Tibial nerve (tissue), 4 donors: Measurements from ENCODE around the gene CDKN2B-AS1. TPM values are rescaled to one million over a fixed set of nuclear protein-coding genes. Genes with fewer than 3 reads are reported as not detected.

Experiments used
- DNase-seq, 2 donors: peaks; one replicate each; pipeline ENCODE4 v3.0.0-alpha.2; 2019; ENCODE audit warnings: low spot score in 2 of 2
- H3K27ac ChIP-seq, 4 donors: fragments of 200-600 bp; sonication (generic) in 3 of 4; one replicate each; pipeline ENCODE4 v1.5.1; 2017 to 2019; ENCODE audit warnings: mild to moderate bottlenecking in 1 of 4
- H3K27me3 ChIP-seq, 2 donors: fragments of 200-600 bp; sonication (generic) in 1 of 2; one replicate each; pipeline versions ENCODE4 v1.5.1 to v1.6.0; 2017 to 2019
- H3K36me3 ChIP-seq, 3 donors: fragments of 200-600 bp; sonication (generic); one replicate each; pipeline ENCODE4 v1.5.1; 2018 to 2019
- H3K4me1 ChIP-seq, 4 donors: fragments of 200-600 bp; sonication (generic) in 3 of 4; one replicate each; pipeline ENCODE4 v1.5.1; 2017 to 2019
- H3K4me3 ChIP-seq, 4 donors: fragments of 200-600 bp; sonication (generic) in 3 of 4; one replicate each; pipeline ENCODE4 v1.5.1; 2017 to 2019; ENCODE audit warnings: mild to moderate bottlenecking in 1 of 4, moderate library complexity in 1 of 4
- H3K9me3 ChIP-seq, 4 donors: fragments of 200-600 bp; sonication (generic) in 3 of 4; one replicate each; pipeline ENCODE4 v1.5.1; 2017 to 2019
- CTCF ChIP-seq, 5 experiments: fragments of 200-600 bp in 3 of 5; fragments of 450-650 bp in 2 of 5; sonication (generic) in 3 of 5; IDR thresholded peaks; one replicate each; pipeline ENCODE4 v1.5.1; 2016 to 2019; ENCODE audit warnings: antibody characterized with exemption in 5 of 5, mild to moderate bottlenecking in 3 of 5, moderate library complexity in 2 of 5
- EP300 ChIP-seq, 2 donors: sonication (generic); formaldehyde crosslinking; IDR thresholded peaks; one replicate each; pipeline ENCODE4 v1.6.1; 2017; ENCODE audit warnings: antibody characterized with exemption in 2 of 2, mild to moderate bottlenecking in 1 of 2
- POLR2A ChIP-seq, 2 donors: fragments of 450-650 bp; IDR thresholded peaks; one replicate each; pipeline ENCODE4 v1.6.1; 2017; ENCODE audit warnings: antibody characterized with exemption in 2 of 2, mild to moderate bottlenecking in 2 of 2, moderate library complexity in 2 of 2
- whole genome bisulfite sequencing, 2 donors: methylation state at CpG; one replicate each; pipeline ENCODE4 v1.1.5; 2018; 5-methylcytosine and 5-hydroxymethylcytosine counted together
- total RNA-seq, 4 donors: library from RNA; depleted of rRNA; stranded (reverse); fragments of >200 nt; gene quantifications; one replicate each; pipeline ENCODE4 v1.1.0, GENCODE V29; 2016

The CDKN2B-AS1 gene
- total RNA-seq, 4 donors from 2014 or later, result 0.59 to 1.5 (median 0.90) TPM; not detected in 1

- TF ChIP-seq POLR2A (IDR thresholded peaks at IDR 0.05) (no peak), EP300 (IDR thresholded peaks at IDR 0.05) (peak in 1 of 2 donors; percentile 11)
- Histone ChIP-seq H3K27me3 (peaks cover 13 to 95% of the 10 kb centered on the region in 2 donors), H3K27ac (no peak overlapping the region), H3K4me3 (no peak overlapping the region), H3K36me3 (no peaks in the 10 kb centered on the region), H3K4me1 (peaks cover 0 to 37% (median 12%) of the 10 kb centered on the region in 4 donors), H3K9me3 (peaks cover 0 to 13% (median 0%) of the 10 kb centered on the region in 4 donors)
- DNase-seq, result no peak
- 7 to 12% methylated on average over 41 of the region's 41 CpGs for WGBS, 2 donors
Measured at GRCh38 chr9:21968331-21969010, 26.1 kb upstream of the CDKN2B-AS1 start.

- no peak for TF ChIP-seq CTCF (IDR thresholded peaks at IDR 0.05)
- TF ChIP-seq EP300 (IDR thresholded peaks at IDR 0.05), result no peak
- TF ChIP-seq POLR2A (IDR thresholded peaks at IDR 0.05), result no peak
- 11% methylated on average over 28 of the region's 28 CpGs for WGBS, 2 donors
- no peak for DNase-seq
- H3K27me3 ChIP-seq, result peaks cover 15 to 100% of the 10 kb centered on the region in 2 donors
- H3K36me3 ChIP-seq, result no peaks in the 10 kb centered on the region
- peaks cover 0 to 44% (median 14%) of the 10 kb centered on the region in 4 donors for H3K4me1 ChIP-seq
- peaks cover 0 to 6% (median 0%) of the 10 kb centered on the region in 4 donors for H3K9me3 ChIP-seq
- H3K4me3 ChIP-seq, result no peak overlapping the region
- H3K27ac ChIP-seq, result no peak overlapping the region
Measured at GRCh38 chr9:21969011-21969940, 25.3 kb upstream of the CDKN2B-AS1 start.

- no peaks in the 10 kb centered on the region for H3K36me3 ChIP-seq
- H3K4me3 ChIP-seq, result no peak overlapping the region
- no peak for DNase-seq
- peaks cover 0 to 3% (median 0%) of the 10 kb centered on the region in 4 donors for H3K9me3 ChIP-seq
- 23 to 28% methylated on average over 24 of the region's 24 CpGs for WGBS, 2 donors
- TF ChIP-seq EP300 (IDR thresholded peaks at IDR 0.05), result no peak
- no peak for TF ChIP-seq POLR2A (IDR thresholded peaks at IDR 0.05)
- no peak for TF ChIP-seq CTCF (IDR thresholded peaks at IDR 0.05)
- H3K4me1 ChIP-seq, result peaks cover 0 to 48% (median 18%) of the 10 kb centered on the region in 4 donors
- no peak overlapping the region for H3K27ac ChIP-seq
- H3K27me3 ChIP-seq, result peaks cover 15 to 100% of the 10 kb centered on the region in 2 donors
Measured at GRCh38 chr9:21969951-21970799, 24.4 kb upstream of the CDKN2B-AS1 start.

GRCh38 chr9:21970800-21971640, 23.6 kb upstream of the CDKN2B-AS1 start:
- 10% methylated on average over 25 to 45 of the region's 45 CpGs for WGBS, 2 donors
- Histone ChIP-seq H3K27me3 (peaks cover 15 to 100% of the 10 kb centered on the region in 2 donors), H3K4me1 (peaks cover 0 to 46% (median 14%) of the 10 kb centered on the region in 4 donors)

More at GRCh38 chr9:21970800-21971640, 23.6 kb upstream of the CDKN2B-AS1 start:
- no peaks in the 10 kb centered on the region for H3K36me3 ChIP-seq
- TF ChIP-seq EP300 (IDR thresholded peaks at IDR 0.05), result no peak
- TF ChIP-seq CTCF (IDR thresholded peaks at IDR 0.05), result no peak
- no peak for TF ChIP-seq POLR2A (IDR thresholded peaks at IDR 0.05)
- no peak for DNase-seq
- peaks cover 0 to 3% (median 0%) of the 10 kb centered on the region in 4 donors for H3K9me3 ChIP-seq
- H3K27ac ChIP-seq, result no peak overlapping the region
- H3K4me3 ChIP-seq, result no peak overlapping the region
